ENCODE measurements around the gene DHX32.

DNA sequence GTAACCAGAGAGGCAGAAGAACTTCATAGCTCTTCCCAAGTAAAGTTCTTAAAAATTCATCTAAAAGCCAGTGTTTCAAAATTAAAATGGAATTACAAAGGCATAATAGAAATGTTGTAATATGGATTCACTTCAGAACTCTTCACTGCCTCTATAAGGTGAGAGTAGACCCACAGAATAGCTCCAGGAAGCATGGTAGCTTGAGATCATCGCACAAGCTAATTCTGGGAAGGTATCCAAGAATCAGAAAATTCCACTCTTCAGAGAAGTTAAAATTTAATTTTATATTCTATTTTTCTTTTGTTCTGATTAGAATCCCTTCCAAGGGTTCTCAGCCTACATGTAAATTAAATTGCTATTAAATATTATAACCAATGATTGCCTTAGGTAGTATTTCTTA lies 1.5 kb upstream of the DHX32 start:
- TF ChIP-seq, protein P1, sequence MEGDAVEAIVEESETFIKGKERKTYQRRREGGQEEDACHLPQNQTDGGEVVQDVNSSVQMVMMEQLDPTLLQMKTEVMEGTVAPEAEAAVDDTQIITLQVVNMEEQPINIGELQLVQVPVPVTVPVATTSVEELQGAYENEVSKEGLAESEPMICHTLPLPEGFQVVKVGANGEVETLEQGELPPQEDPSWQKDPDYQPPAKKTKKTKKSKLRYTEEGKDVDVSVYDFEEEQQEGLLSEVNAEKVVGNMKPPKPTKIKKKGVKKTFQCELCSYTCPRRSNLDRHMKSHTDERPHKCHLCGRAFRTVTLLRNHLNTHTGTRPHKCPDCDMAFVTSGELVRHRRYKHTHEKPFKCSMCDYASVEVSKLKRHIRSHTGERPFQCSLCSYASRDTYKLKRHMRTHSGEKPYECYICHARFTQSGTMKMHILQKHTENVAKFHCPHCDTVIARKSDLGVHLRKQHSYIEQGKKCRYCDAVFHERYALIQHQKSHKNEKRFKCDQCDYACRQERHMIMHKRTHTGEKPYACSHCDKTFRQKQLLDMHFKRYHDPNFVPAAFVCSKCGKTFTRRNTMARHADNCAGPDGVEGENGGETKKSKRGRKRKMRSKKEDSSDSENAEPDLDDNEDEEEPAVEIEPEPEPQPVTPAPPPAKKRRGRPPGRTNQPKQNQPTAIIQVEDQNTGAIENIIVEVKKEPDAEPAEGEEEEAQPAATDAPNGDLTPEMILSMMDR (IDR thresholded peaks at IDR 0.05): no peak
- TF ChIP-seq POLR2AphosphoS5 (IDR thresholded peaks at IDR 0.05; ENCODE audit: insufficient read depth in 1 of 2, low read depth in 1 of 2): no peak

Data from vagina (tissue), 2 donors.